PFSK-1 (cell line): ENCODE measurements around the gene BPIFB1.

Experiments used
- POLR2AphosphoS5 ChIP-seq: IDR thresholded peaks from 2 replicates; pipeline ENCODE4 v1.6.1; 2012; ENCODE audit warnings: low read depth, mild to moderate bottlenecking, control low read depth, low read length, moderate library complexity
- TAF1 ChIP-seq: IDR thresholded peaks from 2 replicates; pipeline ENCODE4 v1.6.1; 2012; ENCODE audit warnings: low read length, control low read depth, borderline replicate concordance; ENCODE audit not compliant: insufficient read depth

GRCh38 chr20:33301192-33301930 is 18.3 kb downstream of the BPIFB1 start:
- TF ChIP-seq TAF1 (no peak), POLR2AphosphoS5 (no peak)
